ENCODE measurements around the gene RFX4. TPM values are rescaled to one million over a fixed set of nuclear protein-coding genes. Genes with fewer than 3 reads are reported as not detected.

RFX4 gene
- total and polyA plus RNA-seq, 2 of the 8 experiments (the other 6 are each of a cell fraction or from before 2014, with no cell fraction given) = 0.06 TPM; not detected in 1

DNA sequence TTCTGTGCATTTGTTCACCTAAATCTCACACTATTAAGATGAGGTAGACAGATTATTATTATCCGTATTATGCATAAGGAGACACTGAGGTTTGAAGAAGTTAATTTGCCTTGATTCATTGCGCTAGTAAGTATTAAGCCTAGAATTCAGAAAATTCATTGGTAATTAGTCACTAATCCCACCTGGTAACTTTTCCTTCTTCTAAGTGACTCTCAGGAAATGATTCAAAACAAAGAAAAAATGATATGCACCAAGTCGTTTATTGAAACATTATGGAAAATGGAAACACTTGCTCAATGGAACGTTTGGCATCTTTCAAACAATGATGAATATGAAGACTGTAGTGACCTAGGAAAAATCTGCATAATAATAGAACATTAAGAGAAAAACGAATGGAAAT is 15.2 kb downstream of the RFX4 start:
- no peak overlapping the region for H3K18ac ChIP-seq (ENCODE audit: extremely low read depth, low read length)
- no peak overlapping the region for H2BK15ac ChIP-seq (ENCODE audit: low read length)
- no peak overlapping the region for H4K5ac ChIP-seq (ENCODE audit: insufficient read length, low read depth, low read length)
- H3K79me1 ChIP-seq (ENCODE audit: low read depth, low read length) = no peaks in the 10 kb centered on the region
- no peak overlapping the region for H3K9ac ChIP-seq (replicated peaks in 1 of 4; ENCODE audit: extremely low read depth in 1 of 4, low read depth in 3 of 4, low read length in 3 of 4)
- H2AFZ ChIP-seq (ENCODE audit: low read length) = no peak overlapping the region
- H3K56ac ChIP-seq (replicated peaks; ENCODE audit: insufficient read length, low read depth, low read length) = no peak overlapping the region
- H3K9me3 ChIP-seq (ENCODE audit: insufficient read depth in 2 of 2, low read depth in 1 of 2, low read length in 1 of 2) = no peaks in the 10 kb centered on the region
- no peak overlapping the region for H2BK120ac ChIP-seq (replicated peaks; ENCODE audit: low read depth, low read length)
- no peak overlapping the region for H4K91ac ChIP-seq (replicated peaks; ENCODE audit: insufficient read length, low read length)
- no peaks in the 10 kb centered on the region for H3K79me2 ChIP-seq (ENCODE audit: control insufficient read depth in 1 of 2, insufficient read depth in 2 of 2, low read length in 2 of 2)
- H3K27ac ChIP-seq (ENCODE audit: low read depth, low read length) = no peak overlapping the region
- H3K27me3 ChIP-seq (replicated peaks in 1 of 4; ENCODE audit: control insufficient read depth in 3 of 4, extremely low read depth in 1 of 4, insufficient read depth in 3 of 4, low read length in 3 of 4) = peaks cover 1 to 23% (median 12%) of the 10 kb centered on the region in 4 experiments; a peak in 6 of 7 replicates
- H3K23me2 ChIP-seq (ENCODE audit: low read depth, low read length) = 0 out of 2 replicates have a peak, but pooled peaks cover 4% of the 10 kb centered on the region
- no peak overlapping the region for H3K4me2 ChIP-seq (ENCODE audit: insufficient read depth in 1 of 2, low read depth in 2 of 2, low read length in 2 of 2)
- no peak overlapping the region for H3K23ac ChIP-seq (ENCODE audit: insufficient read length)
- H2AK5ac ChIP-seq (ENCODE audit: low read depth, low read length) = no peak overlapping the region
- H4K20me1 ChIP-seq (replicated peaks in 1 of 2; ENCODE audit: control insufficient read depth in 1 of 2, insufficient read depth in 2 of 2, low read length in 2 of 2) = no peaks in the 10 kb centered on the region
- FAIRE-seq (no peak), DNase-seq (ENCODE audit: low read depth in 1 of 2, low spot score in 2 of 2) (no peak)
- H3K14ac ChIP-seq (ENCODE audit: insufficient read length) = no peak overlapping the region
- 67% methylated on average over 5 of the region's 5 CpGs; no CpG with 5 or more reads in 1 of the 2 experiments for WGBS, 2 experiments (ENCODE audit: extremely low coverage in 1 of 2, insufficient coverage in 1 of 2, insufficient read length in 1 of 2, insufficient replicate concordance in 2 of 2, low coverage in 1 of 2, low lambda C conversion rate in 2 of 2, missing lambda C conversion rate in 1 of 2)
- H3K4me3 ChIP-seq (ENCODE audit: extremely low read depth in 1 of 4, insufficient read depth in 2 of 4, low read depth in 3 of 4, low read length in 4 of 4) = no peak overlapping the region
- H2BK20ac ChIP-seq (ENCODE audit: low read length) = no peak overlapping the region
- no peak overlapping the region for H2BK5ac ChIP-seq (ENCODE audit: low read depth, low read length)
- POLR2A ChIA-PET (ENCODE audit: partially characterized antibody) = no interaction called here
- H3K36me3 ChIP-seq (ENCODE audit: control insufficient read depth in 2 of 4, insufficient read depth in 4 of 4, low read length in 3 of 4) = no peaks in the 10 kb centered on the region
- CTCF ChIA-PET (ENCODE audit: partially characterized antibody) = interaction anchor here (1.0 kb wide), 1 partner anchor 110 kb away, joined by 3 read pairs; no protein-coding TSS in a partner anchor
- H3K4me1 ChIP-seq (replicated peaks in 1 of 4; ENCODE audit: control insufficient read depth in 3 of 4, insufficient read depth in 4 of 4, low read length in 3 of 4) = peaks cover 6 to 13% (median 11%) of the 10 kb centered on the region in 4 experiments
- no peak overlapping the region for H3K4ac ChIP-seq (replicated peaks; ENCODE audit: insufficient read length, low read depth, low read length)
- no peak overlapping the region for H2BK12ac ChIP-seq (ENCODE audit: low read depth, low read length)
- no peak overlapping the region for H4K8ac ChIP-seq (ENCODE audit: extremely low read depth, insufficient read depth, low read length)
- no peak for TF ChIP-seq GTF2F1 (IDR thresholded peaks at IDR 0.05; ENCODE audit: borderline replicate concordance, low read depth, low read length)
